Osteocyte (in vitro differentiated cells): ENCODE measurements around the gene CHRDL1. TPM values are rescaled to one million over a fixed set of nuclear protein-coding genes. Genes with fewer than 3 reads are reported as not detected.

Source experiments
- DNase-seq: peaks from one replicate; pipeline ENCODE4 v3.0.0; 2021; ENCODE audit warnings: mixed read lengths; ENCODE audit not compliant: unreplicated experiment; ENCODE audit errors: extremely low spot score
- H3K27ac Mint-ChIP-seq: one replicate; pipeline ENCODE4 v1.8.0; 2021; ENCODE audit warnings: mild to moderate bottlenecking, mixed read lengths; ENCODE audit not compliant: unreplicated experiment
- H3K27me3 Mint-ChIP-seq: one replicate; pipeline ENCODE4 v1.8.0; 2021; ENCODE audit warnings: mixed read lengths; ENCODE audit not compliant: unreplicated experiment
- H3K36me3 Mint-ChIP-seq: one replicate; pipeline ENCODE4 v1.8.0; 2021; ENCODE audit warnings: mixed read lengths; ENCODE audit not compliant: unreplicated experiment
- H3K4me1 Mint-ChIP-seq: one replicate; pipeline ENCODE4 v1.8.0; 2021; ENCODE audit warnings: mixed read lengths; ENCODE audit not compliant: unreplicated experiment
- H3K4me3 Mint-ChIP-seq: one replicate; pipeline ENCODE4 v1.8.0; 2021; ENCODE audit warnings: mild to moderate bottlenecking, moderate library complexity, mixed read lengths; ENCODE audit not compliant: unreplicated experiment
- H3K9me3 Mint-ChIP-seq: one replicate; pipeline ENCODE4 v1.8.0; 2021; ENCODE audit warnings: mixed read lengths; ENCODE audit not compliant: unreplicated experiment
- total RNA-seq: library from RNA; stranded (reverse); gene quantifications from 2 replicates; pipeline ENCODE4 v1.2.1, GENCODE V29; 2021
- TF ChIP-seq, protein P1 (sequence below): fragments of 200-600 bp; sonication (generic); IDR thresholded peaks from 2 replicates; pipeline ENCODE4 v1.5.0; 2021; ENCODE audit warnings: antibody characterized with exemption, mild to moderate bottlenecking, moderate library complexity

Gene CHRDL1
- total RNA-seq, 1 donor from 2014 or later = 0.32 TPM

DNA sequence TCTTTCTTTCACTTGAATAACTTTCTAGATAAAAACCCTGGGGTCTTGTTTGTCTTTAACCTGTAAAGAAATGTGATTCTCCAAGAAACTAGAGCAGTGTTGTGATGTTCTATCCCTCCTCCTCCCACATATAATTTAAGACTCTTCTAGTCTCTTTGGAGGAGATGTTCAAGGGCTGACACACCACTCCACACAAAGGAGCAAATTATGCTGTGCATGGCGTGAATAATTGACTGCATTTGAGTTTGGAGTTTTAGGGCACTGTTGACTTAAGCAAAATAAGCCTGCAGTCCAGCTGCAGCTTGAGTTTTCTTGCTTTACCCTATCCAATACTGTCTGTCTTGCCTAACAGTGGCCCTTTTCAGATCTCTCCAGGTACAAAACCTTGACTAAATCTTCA is 119.7 kb downstream of the CHRDL1 start:
- no peak for DNase-seq
- Mint-ChIP-seq H3K4me1 (no peaks in the 10 kb centered on the region), H3K27me3 (peaks cover 13% of the 10 kb centered on the region), H3K4me3 (no peak overlapping the region), H3K9me3 (no peaks in the 10 kb centered on the region), H3K36me3 (no peaks in the 10 kb centered on the region), H3K27ac (no peak overlapping the region)
- TF ChIP-seq, protein P1, sequence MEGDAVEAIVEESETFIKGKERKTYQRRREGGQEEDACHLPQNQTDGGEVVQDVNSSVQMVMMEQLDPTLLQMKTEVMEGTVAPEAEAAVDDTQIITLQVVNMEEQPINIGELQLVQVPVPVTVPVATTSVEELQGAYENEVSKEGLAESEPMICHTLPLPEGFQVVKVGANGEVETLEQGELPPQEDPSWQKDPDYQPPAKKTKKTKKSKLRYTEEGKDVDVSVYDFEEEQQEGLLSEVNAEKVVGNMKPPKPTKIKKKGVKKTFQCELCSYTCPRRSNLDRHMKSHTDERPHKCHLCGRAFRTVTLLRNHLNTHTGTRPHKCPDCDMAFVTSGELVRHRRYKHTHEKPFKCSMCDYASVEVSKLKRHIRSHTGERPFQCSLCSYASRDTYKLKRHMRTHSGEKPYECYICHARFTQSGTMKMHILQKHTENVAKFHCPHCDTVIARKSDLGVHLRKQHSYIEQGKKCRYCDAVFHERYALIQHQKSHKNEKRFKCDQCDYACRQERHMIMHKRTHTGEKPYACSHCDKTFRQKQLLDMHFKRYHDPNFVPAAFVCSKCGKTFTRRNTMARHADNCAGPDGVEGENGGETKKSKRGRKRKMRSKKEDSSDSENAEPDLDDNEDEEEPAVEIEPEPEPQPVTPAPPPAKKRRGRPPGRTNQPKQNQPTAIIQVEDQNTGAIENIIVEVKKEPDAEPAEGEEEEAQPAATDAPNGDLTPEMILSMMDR = no peak

DNA sequence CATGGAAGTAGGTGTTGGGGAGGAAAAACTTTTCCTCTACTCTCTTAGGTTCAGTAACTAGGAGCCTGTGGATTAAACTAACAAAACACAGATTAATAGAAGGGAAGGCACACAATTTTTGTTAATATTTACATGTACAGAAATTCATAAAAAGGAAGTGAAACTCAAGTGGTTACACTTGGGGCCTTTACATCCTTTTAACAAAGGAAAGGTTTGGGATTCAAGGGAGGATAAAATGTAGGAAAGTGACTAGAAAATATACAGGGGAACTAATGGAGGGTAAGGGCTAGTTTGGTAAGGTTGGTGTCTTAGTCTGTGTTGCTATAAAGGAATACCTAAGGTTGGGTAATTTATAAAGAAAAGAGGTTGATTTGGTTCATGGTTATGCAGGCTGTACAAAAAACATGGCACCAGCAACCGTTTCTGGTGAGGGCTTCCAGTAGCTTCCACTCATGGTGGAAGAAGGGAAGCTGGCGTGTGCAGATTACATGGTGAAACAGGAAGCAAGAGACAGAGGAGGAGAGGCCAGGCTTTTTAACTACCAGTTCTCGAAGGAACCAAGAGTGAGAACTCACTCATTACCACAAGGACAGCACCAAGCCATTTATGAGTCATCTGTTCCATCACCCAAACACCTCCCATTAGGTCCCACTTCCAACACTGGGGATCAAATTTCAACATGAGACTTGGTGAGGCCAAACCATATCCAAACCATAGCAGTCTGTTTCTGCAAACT is 124.4 kb downstream of the CHRDL1 start:
- peaks cover 5% of the 10 kb centered on the region for H3K27me3 Mint-ChIP-seq
- H3K36me3 Mint-ChIP-seq = no peaks in the 10 kb centered on the region
- H3K4me1 Mint-ChIP-seq = no peaks in the 10 kb centered on the region
- no peak overlapping the region for H3K4me3 Mint-ChIP-seq
- no peak overlapping the region for H3K27ac Mint-ChIP-seq
- DNase-seq = no peak
- no peaks in the 10 kb centered on the region for H3K9me3 Mint-ChIP-seq
- TF ChIP-seq, protein P1 = no peak

DNA sequence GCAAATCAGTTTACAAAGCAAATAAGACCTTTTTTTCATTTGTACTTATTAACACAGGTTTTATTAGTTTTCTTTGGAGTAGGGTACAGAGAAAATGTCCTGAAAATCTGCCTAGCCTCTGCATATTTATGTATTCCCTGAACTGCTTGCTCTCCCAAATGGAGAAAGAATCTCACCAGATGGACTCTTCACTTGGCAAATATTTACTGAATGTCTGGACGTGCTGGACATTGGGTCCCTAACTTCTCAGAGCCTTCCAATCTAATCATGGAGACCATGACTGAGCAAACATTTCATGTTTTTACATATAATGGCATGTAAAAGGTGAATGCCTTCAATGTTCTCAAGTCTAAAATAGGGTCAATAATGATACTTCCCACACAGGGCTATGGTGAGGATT is 126.0 kb downstream of the CHRDL1 start:
- no peak overlapping the region for H3K27ac Mint-ChIP-seq
- H3K36me3 Mint-ChIP-seq = no peaks in the 10 kb centered on the region
- no peaks in the 10 kb centered on the region for H3K9me3 Mint-ChIP-seq
- no peak for DNase-seq
- H3K4me1 Mint-ChIP-seq = no peaks in the 10 kb centered on the region
- H3K27me3 Mint-ChIP-seq = peaks cover 6% of the 10 kb centered on the region
- TF ChIP-seq, protein P1 = no peak
- no peak overlapping the region for H3K4me3 Mint-ChIP-seq

DNA sequence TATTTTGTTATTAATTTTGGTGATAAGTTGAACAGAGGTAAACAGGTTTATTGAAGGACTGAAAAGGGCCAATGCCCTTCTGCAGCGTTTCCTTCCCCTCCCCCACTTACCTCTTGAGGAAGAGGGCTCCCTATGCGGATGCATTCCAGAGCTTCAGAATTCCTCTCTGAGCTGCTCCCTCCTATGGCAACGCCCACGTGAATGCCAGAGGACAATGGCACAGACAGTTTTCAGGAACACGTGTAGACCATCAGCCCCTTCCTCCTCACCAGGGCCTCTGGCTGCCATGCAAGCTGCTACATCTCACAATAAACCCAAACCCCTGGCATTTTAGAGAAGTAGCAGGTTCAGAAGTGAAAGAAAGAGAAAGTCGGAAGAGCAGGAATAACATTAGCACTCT is 127.9 kb downstream of the CHRDL1 start:
- no peaks in the 10 kb centered on the region for H3K36me3 Mint-ChIP-seq
- H3K4me1 Mint-ChIP-seq = no peaks in the 10 kb centered on the region
- TF ChIP-seq, protein P1 = no peak
- H3K27me3 Mint-ChIP-seq = peaks cover 8% of the 10 kb centered on the region
- no peak overlapping the region for H3K4me3 Mint-ChIP-seq
- H3K9me3 Mint-ChIP-seq = no peaks in the 10 kb centered on the region
- no peak overlapping the region for H3K27ac Mint-ChIP-seq
- DNase-seq = no peak

DNA sequence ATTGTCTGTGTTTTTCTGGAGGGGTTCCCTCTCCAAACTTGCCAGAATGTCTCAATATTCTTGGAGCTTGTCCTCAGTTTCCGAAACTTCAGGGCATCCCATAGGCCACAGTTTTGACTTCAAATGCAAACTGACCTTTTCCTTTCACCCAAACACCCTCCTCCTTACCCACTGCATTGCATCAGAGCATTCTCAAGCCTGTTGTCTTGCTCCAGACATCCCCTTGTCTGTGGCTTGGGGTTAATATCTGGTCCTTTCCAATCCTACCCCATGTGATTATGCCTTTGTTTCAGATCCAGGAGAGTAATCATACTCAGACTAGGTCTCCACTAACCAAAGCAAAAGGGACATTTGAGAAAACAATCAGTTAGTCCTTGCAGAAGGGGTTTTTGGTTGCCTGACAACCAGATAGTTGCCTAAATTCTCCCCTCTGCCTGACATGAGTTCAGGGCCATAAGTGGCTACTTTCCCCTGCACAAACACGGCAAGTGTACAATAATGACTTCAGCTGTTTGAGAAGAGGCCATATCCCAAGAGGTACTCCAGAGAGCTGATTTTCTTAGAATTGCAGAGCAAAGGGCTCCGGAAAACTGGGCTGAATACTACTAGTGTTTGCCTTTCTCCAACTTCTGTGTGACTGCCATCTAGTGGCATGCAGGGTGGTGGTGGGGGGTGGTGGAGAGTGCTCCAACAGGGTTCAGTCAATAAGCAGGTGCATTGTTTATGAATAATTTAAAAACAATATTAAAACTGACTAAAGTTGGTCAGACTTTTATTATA is 130.2 kb downstream of the CHRDL1 start:
- Mint-ChIP-seq H3K27ac (no peak overlapping the region), H3K4me3 (no peak overlapping the region), H3K36me3 (no peaks in the 10 kb centered on the region), H3K9me3 (no peaks in the 10 kb centered on the region), H3K4me1 (no peaks in the 10 kb centered on the region), H3K27me3 (peaks cover 6% of the 10 kb centered on the region)
- no peak for DNase-seq
- TF ChIP-seq, protein P1 = peak; percentile 51
